Gastroesophageal sphincter (tissue), 3 donors: ENCODE data around the gene PPP2R5E.

Experiments
- CTCF ChIP-seq, 4 experiments: fragments of 200-600 bp in 2 of 4; fragments of 450-650 bp in 2 of 4; sonication (generic) in 1 of 4; IDR thresholded peaks; one replicate each; pipeline ENCODE4 v1.5.1; 2017 to 2019; ENCODE audit warnings: antibody characterized with exemption in 4 of 4, mild to moderate bottlenecking in 2 of 4, moderate library complexity in 2 of 4
- EP300 ChIP-seq: sonication (generic); formaldehyde crosslinking; IDR thresholded peaks from one replicate; pipeline ENCODE4 v1.6.1; 2017; ENCODE audit warnings: antibody characterized with exemption, mild to moderate bottlenecking
- POLR2A ChIP-seq, 2 donors: fragments of 450-650 bp; IDR thresholded peaks; one replicate each; pipeline ENCODE4 v1.6.1; 2017; ENCODE audit warnings: antibody characterized with exemption in 2 of 2, mild to moderate bottlenecking in 2 of 2, moderate library complexity in 1 of 2

DNA sequence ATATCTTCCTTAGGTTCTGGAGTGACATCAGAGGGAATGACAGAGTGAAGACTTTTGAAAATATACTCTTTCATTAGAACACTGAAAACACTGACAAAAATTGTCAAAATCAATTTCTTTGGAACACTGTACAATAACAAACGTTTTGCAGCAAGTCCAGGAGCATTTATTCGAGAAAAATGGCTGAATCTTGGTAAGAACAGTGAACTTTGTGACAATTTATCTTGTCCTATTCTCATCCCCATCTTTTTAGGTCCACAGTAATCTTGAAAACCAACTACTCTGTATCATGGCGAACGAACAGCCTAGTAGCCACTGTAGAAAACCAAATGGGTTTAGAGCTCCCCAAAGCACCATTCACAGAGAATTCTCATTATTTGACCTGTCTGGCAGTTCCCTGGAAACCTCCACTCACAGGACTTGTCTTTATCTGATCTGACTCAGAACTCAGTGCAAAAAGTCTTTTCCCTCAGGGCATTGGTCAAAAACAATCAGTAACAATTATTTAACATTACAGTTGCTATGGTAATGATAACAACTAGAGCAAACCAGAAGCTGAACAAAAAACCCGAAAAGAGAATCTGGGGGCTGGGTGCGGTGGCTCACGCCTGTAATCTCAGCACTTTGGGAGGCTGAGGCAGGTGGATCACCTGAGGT is 20.3 kb upstream of the PPP2R5E start:
- no peak for TF ChIP-seq POLR2A (IDR thresholded peaks at IDR 0.05)
- no peak for TF ChIP-seq CTCF (IDR thresholded peaks at IDR 0.05)
- TF ChIP-seq EP300 = no peak
